ENCODE measurements around the gene VMP1. TPM values are rescaled to one million over a fixed set of nuclear protein-coding genes. Genes with fewer than 3 reads are reported as not detected.

The VMP1 gene
- total and polyA plus RNA-seq, 12 donors = 20.5 to 98.9 (median 50.6) TPM

- Histone ChIP-seq H3K9me3 (no peaks in the 10 kb centered on the region), H3K4me3 (no peak overlapping the region), H3K36me3 (peaks cover 0 to 100% (median 66%) of the 10 kb centered on the region in 9 donors), H3K4me1 (peaks cover 0 to 55% (median 17%) of the 10 kb centered on the region in 9 donors), H3K27ac (no peak overlapping the region), H3K27me3 (no peaks in the 10 kb centered on the region)
- WGBS, 2 donors = 96 to 100% methylated on average over 1 of the region's 1 CpG
- no peak for ATAC-seq
- intact Hi-C loops (cut with DNase I) = loop anchor here in 1 of 10 donors (10.0 kb wide), 1 partner anchor 265 kb away; no protein-coding TSS in a partner anchor
- DNase-seq = no peak
- TF ChIP-seq, protein P1, sequence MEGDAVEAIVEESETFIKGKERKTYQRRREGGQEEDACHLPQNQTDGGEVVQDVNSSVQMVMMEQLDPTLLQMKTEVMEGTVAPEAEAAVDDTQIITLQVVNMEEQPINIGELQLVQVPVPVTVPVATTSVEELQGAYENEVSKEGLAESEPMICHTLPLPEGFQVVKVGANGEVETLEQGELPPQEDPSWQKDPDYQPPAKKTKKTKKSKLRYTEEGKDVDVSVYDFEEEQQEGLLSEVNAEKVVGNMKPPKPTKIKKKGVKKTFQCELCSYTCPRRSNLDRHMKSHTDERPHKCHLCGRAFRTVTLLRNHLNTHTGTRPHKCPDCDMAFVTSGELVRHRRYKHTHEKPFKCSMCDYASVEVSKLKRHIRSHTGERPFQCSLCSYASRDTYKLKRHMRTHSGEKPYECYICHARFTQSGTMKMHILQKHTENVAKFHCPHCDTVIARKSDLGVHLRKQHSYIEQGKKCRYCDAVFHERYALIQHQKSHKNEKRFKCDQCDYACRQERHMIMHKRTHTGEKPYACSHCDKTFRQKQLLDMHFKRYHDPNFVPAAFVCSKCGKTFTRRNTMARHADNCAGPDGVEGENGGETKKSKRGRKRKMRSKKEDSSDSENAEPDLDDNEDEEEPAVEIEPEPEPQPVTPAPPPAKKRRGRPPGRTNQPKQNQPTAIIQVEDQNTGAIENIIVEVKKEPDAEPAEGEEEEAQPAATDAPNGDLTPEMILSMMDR (IDR thresholded peaks at IDR 0.05) = no peak
Measured at GRCh38 chr17:59669944-59670343, 37.5 kb upstream of the VMP1 start.

- Histone ChIP-seq H3K4me3 (no peak overlapping the region), H3K36me3 (peaks cover 0 to 100% (median 69%) of the 10 kb centered on the region in 9 donors), H3K4me1 (peaks cover 0 to 55% (median 17%) of the 10 kb centered on the region in 9 donors), H3K27ac (no peak overlapping the region), H3K9me3 (no peaks in the 10 kb centered on the region), H3K27me3 (no peaks in the 10 kb centered on the region)
- ATAC-seq = no peak
- no peak for DNase-seq
- 84 to 91% methylated on average over 1 of the region's 1 CpG for WGBS, 2 donors
- intact Hi-C loops (cut with DNase I) = no loop called here
- TF ChIP-seq, protein P1 (IDR thresholded peaks at IDR 0.05) = no peak
Measured at GRCh38 chr17:59671386-59671785, 36.1 kb upstream of the VMP1 start.

DNA sequence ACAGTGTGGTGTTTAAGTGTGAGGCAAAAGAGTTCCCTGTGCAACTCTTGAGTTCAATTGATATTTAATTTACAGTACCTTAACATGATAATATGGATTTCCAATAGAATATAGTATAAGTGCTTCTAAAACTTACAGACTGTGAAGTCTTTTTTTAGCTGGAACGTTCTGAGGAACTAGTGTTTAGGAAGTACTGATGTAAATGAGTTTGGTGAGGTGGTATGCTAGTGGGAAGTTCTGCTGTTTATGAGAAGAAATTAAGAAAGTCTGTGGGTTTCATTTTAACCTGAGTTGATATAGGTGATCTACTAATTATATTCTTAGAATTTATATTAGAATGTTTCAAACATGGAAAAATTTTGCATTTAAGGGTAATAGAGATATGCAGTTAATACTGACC is 32.2 kb upstream of the VMP1 start:
- Histone ChIP-seq H3K27ac (no peak overlapping the region), H3K27me3 (no peaks in the 10 kb centered on the region), H3K9me3 (no peaks in the 10 kb centered on the region), H3K4me1 (peaks cover 0 to 18% (median 0%) of the 10 kb centered on the region in 9 donors), H3K36me3 (peaks cover 0 to 100% (median 81%) of the 10 kb centered on the region in 9 donors), H3K4me3 (no peak overlapping the region)
- WGBS, 2 donors = 54 to 67% methylated on average over 1 of the region's 1 CpG
- TF ChIP-seq, protein P1 (IDR thresholded peaks at IDR 0.05) = no peak
- DNase-seq (no peak), ATAC-seq (no peak)
- intact Hi-C loops (cut with DNase I) = no loop called here

GRCh38 chr17:59676716-59677115 is 30.7 kb upstream of the VMP1 start:
- no peaks in the 10 kb centered on the region for H3K9me3 ChIP-seq
- ATAC-seq (peak in 1 of 8 donors; percentile 14), DNase-seq (no peak)
- H3K27ac ChIP-seq = no peak overlapping the region
- WGBS, 2 donors = 85 to 89% methylated on average over 7 of the region's 7 CpGs
- peaks cover 0 to 7% (median 0%) of the 10 kb centered on the region in 9 donors for H3K4me1 ChIP-seq
- no peak overlapping the region for H3K4me3 ChIP-seq
- H3K36me3 ChIP-seq = peaks cover 0 to 100% (median 88%) of the 10 kb centered on the region in 9 donors
- TF ChIP-seq, protein P1 (IDR thresholded peaks at IDR 0.05) = no peak
- no peaks in the 10 kb centered on the region for H3K27me3 ChIP-seq
- intact Hi-C loops (cut with DNase I) = no loop called here
